ENCODE results near the gene INTS7.
"Not testable (repeated sequence)": the region's sequence is repeated elsewhere in the genome, so short reads cannot be mapped to it uniquely, and the experiment has no call there.

INTS7 gene

GRCh38 chr1:212024469-212025149 is 10.7 kb downstream of the INTS7 start:
- Histone ChIP-seq H3K9me3 (replicated peaks in 1 of 11) (peaks cover 32 to 54% (median 36%) of the 10 kb centered on the region in 11 experiments), H3K4me1 (peaks cover 0 to 7% (median 0%) of the 10 kb centered on the region in 10 experiments; a peak in 2 of 20 replicates), H3K4me3 (no peak overlapping the region), H3K9ac (no peak overlapping the region), H3K4me2 (no peak overlapping the region), H3K27me3 (no peaks in the 10 kb centered on the region), H3K27ac (no peak overlapping the region), H3K36me3 (peaks cover 40 to 96% (median 80%) of the 10 kb centered on the region in 11 experiments), H4K20me1 (peaks cover 0 to 93% (median 54%) of the 10 kb centered on the region in 11 experiments; a peak in 15 of 22 replicates)
- TF ChIP-seq Cebpa-rat (IDR thresholded peaks at IDR 0.05) = no peak

GRCh38 chr1:212022908-212023307 is 12.4 kb downstream of the INTS7 start:
- Histone ChIP-seq H3K36me3 (peaks cover 44 to 96% (median 77%) of the 10 kb centered on the region in 11 experiments), H4K20me1 (peaks cover 0 to 76% (median 39%) of the 10 kb centered on the region in 11 experiments; a peak in 15 of 22 replicates), H3K9me3 (replicated peaks in 1 of 11) (peaks cover 29 to 45% (median 36%) of the 10 kb centered on the region in 11 experiments)
- H3K9ac ChIP-seq, H3K27me3 ChIP-seq, H3K4me2 ChIP-seq, H3K4me1 ChIP-seq, H3K4me3 ChIP-seq, H3K27ac ChIP-seq: not testable (repeated sequence)

GRCh38 chr1:212021563-212021962 is 13.8 kb downstream of the INTS7 start:
- H3K27ac ChIP-seq = no peak overlapping the region
- peaks cover 0 to 62% (median 31%) of the 10 kb centered on the region in 11 experiments; a peak in 15 of 22 replicates for H4K20me1 ChIP-seq
- no peak overlapping the region for H3K4me3 ChIP-seq
- H3K9ac ChIP-seq = no peak overlapping the region
- TF ChIP-seq Cebpa-rat (IDR thresholded peaks at IDR 0.05) = no peak
- no peak overlapping the region for H3K4me2 ChIP-seq
- H3K4me1 ChIP-seq = no peaks in the 10 kb centered on the region
- H3K36me3 ChIP-seq = peaks cover 56 to 96% (median 76%) of the 10 kb centered on the region in 11 experiments
- no peaks in the 10 kb centered on the region for H3K27me3 ChIP-seq
- peaks cover 27 to 37% (median 34%) of the 10 kb centered on the region in 11 experiments for H3K9me3 ChIP-seq (replicated peaks in 1 of 11)

DNA sequence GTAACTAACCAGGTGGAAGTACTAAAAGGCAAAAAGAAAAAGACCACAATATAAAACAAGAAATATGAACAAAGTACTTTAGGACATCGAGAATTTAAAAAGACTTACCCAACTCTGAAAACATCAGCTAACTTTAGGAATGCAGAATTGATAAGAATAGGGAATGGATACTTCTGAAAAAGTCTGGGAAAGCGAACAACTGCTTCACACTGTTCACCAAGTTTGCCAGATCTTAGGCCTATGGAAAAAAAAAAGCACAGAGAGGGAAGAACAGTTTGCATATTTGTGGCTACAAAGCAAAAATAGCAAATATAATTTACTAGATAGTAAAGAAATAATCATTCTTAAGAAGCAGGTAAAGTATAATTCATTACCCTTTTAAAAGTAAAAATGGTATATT is 14.4 kb downstream of the INTS7 start:
- TF ChIP-seq Cebpa-rat (IDR thresholded peaks at IDR 0.05) = no peak
- no peaks in the 10 kb centered on the region for H3K27me3 ChIP-seq
- peaks cover 60 to 96% (median 76%) of the 10 kb centered on the region in 11 experiments for H3K36me3 ChIP-seq
- peaks cover 30 to 36% (median 32%) of the 10 kb centered on the region in 11 experiments for H3K9me3 ChIP-seq (replicated peaks in 1 of 11)
- peaks cover 0 to 57% (median 27%) of the 10 kb centered on the region in 11 experiments; a peak in 15 of 22 replicates for H4K20me1 ChIP-seq
- no peaks in the 10 kb centered on the region for H3K4me1 ChIP-seq
- no peak overlapping the region for H3K9ac ChIP-seq
- no peak overlapping the region for H3K4me2 ChIP-seq
- H3K4me3 ChIP-seq = no peak overlapping the region
- no peak overlapping the region for H3K27ac ChIP-seq

GRCh38 chr1:212013672-212014071 is 21.7 kb downstream of the INTS7 start:
- Histone ChIP-seq H3K27me3 (no peaks in the 10 kb centered on the region), H3K36me3 (peaks cover 43 to 92% (median 71%) of the 10 kb centered on the region in 11 experiments), H3K27ac (no peak overlapping the region), H3K9me3 (replicated peaks in 1 of 11) (peaks cover 5 to 20% (median 13%) of the 10 kb centered on the region in 11 experiments; a peak in 21 of 22 replicates), H4K20me1 (peaks cover 0 to 14% (median 0%) of the 10 kb centered on the region in 11 experiments; a peak in 2 of 22 replicates), H3K4me1 (no peaks in the 10 kb centered on the region), H3K4me3 (no peak overlapping the region), H3K4me2 (no peak overlapping the region), H3K9ac (no peak overlapping the region)
- TF ChIP-seq Cebpa-rat (IDR thresholded peaks at IDR 0.05) = no peak

- H3K9me3 ChIP-seq (replicated peaks in 1 of 11) = peaks cover 5 to 20% (median 13%) of the 10 kb centered on the region in 11 experiments; a peak in 21 of 22 replicates
- no peaks in the 10 kb centered on the region for H3K4me1 ChIP-seq
- H3K4me3 ChIP-seq = no peak overlapping the region
- peaks cover 46 to 92% (median 72%) of the 10 kb centered on the region in 11 experiments for H3K36me3 ChIP-seq
- no peak overlapping the region for H3K9ac ChIP-seq
- H4K20me1 ChIP-seq = peaks cover 0 to 14% (median 0%) of the 10 kb centered on the region in 11 experiments; a peak in 1 of 22 replicates
- H3K27ac ChIP-seq = no peak overlapping the region
- H3K4me2 ChIP-seq = no peak overlapping the region
- H3K27me3 ChIP-seq = no peaks in the 10 kb centered on the region
- TF ChIP-seq Cebpa-rat (IDR thresholded peaks at IDR 0.05) = no peak
These were observed 23.2 kb downstream of the INTS7 start for GRCh38 chr1:212012034-212012740.

GRCh38 chr1:212010004-212010403 is 25.4 kb downstream of the INTS7 start:
- H3K9ac ChIP-seq = no peak overlapping the region
- H3K27ac ChIP-seq = no peak overlapping the region
- H3K27me3 ChIP-seq = no peaks in the 10 kb centered on the region
- peaks cover 0 to 14% (median 0%) of the 10 kb centered on the region in 11 experiments; a peak in 1 of 22 replicates for H4K20me1 ChIP-seq
- no peak overlapping the region for H3K4me2 ChIP-seq
- peaks cover 4 to 5% (median 5%) of the 10 kb centered on the region in 11 experiments; a peak in 21 of 22 replicates for H3K9me3 ChIP-seq (replicated peaks in 1 of 11)
- no peaks in the 10 kb centered on the region for H3K4me1 ChIP-seq
- no peak for TF ChIP-seq Cebpa-rat (IDR thresholded peaks at IDR 0.05)
- peaks cover 52 to 96% (median 80%) of the 10 kb centered on the region in 11 experiments for H3K36me3 ChIP-seq
- no peak overlapping the region for H3K4me3 ChIP-seq

- Histone ChIP-seq H3K9ac (no peak overlapping the region), H3K4me3 (no peak overlapping the region), H3K36me3 (peaks cover 54 to 96% (median 80%) of the 10 kb centered on the region in 11 experiments), H3K27ac (no peak overlapping the region), H3K27me3 (no peaks in the 10 kb centered on the region), H4K20me1 (peaks cover 0 to 14% (median 0%) of the 10 kb centered on the region in 11 experiments; a peak in 1 of 22 replicates), H3K4me2 (no peak overlapping the region), H3K4me1 (no peaks in the 10 kb centered on the region), H3K9me3 (replicated peaks in 1 of 11) (peaks cover 0 to under 1% (median under 1%) of the 10 kb centered on the region in 11 experiments; a peak in 10 of 22 replicates)
- TF ChIP-seq Cebpa-rat (IDR thresholded peaks at IDR 0.05) = no peak
These were observed 25.8 kb downstream of the INTS7 start for GRCh38 chr1:212009561-212009960.

DNA sequence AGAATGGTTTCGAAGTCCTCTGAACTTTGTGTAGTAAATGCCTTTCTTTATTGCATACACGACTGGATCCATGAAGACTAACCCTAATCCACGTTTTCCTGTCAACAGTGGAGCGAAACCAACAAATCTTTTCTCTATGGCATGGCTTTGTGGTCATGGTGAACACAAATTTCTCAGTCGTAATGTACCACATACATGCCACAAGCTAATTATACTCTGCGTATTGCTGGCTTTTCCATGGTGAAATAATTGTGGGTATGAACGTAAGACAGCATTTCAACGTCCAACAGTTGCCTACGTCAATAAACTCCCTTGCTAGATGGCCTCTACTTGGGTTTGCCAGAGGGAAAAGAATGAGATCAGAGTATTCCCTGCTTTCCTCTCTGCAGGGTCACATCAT is 27.5 kb downstream of the INTS7 start:
- TF ChIP-seq Cebpa-rat (IDR thresholded peaks at IDR 0.05) = no peak
- no peak overlapping the region for H3K4me3 ChIP-seq
- no peaks in the 10 kb centered on the region for H3K9me3 ChIP-seq (replicated peaks in 1 of 11)
- H3K27me3 ChIP-seq = no peaks in the 10 kb centered on the region
- H3K9ac ChIP-seq = no peak overlapping the region
- no peak overlapping the region for H3K4me2 ChIP-seq
- H3K36me3 ChIP-seq = peaks cover 65 to 98% (median 86%) of the 10 kb centered on the region in 11 experiments
- no peaks in the 10 kb centered on the region for H3K4me1 ChIP-seq
- no peak overlapping the region for H3K27ac ChIP-seq
- peaks cover 0 to 10% (median 0%) of the 10 kb centered on the region in 11 experiments; a peak in 1 of 22 replicates for H4K20me1 ChIP-seq
